Measurements from ENCODE around the gene NMRK2. TPM values are rescaled to one million over a fixed set of nuclear protein-coding genes. Genes with fewer than 3 reads are reported as not detected.

NMRK2 gene
- total RNA-seq, 1 experiment from 2014 or later: not detected

- Histone ChIP-seq H3K27ac (ENCODE audit: low read depth, low read length) (peak overlapping the region; percentile 98), H4K20me1 (ENCODE audit: insufficient read depth) (peaks cover 56% of the 10 kb centered on the region; the same call in 1 of the 2 replicates), H3K4me2 (ENCODE audit: low read length) (peak overlapping the region; percentile 84), H3K27me3 (ENCODE audit: insufficient read depth, low read length) (no peaks in the 10 kb centered on the region), H2AFZ (ENCODE audit: low read depth, low read length, poor library complexity, severe bottlenecking) (no peak overlapping the region), H3K9ac (ENCODE audit: low read length) (peak overlapping the region; percentile 99), H3K36me3 (ENCODE audit: control insufficient read depth in 1 of 2, insufficient read depth in 2 of 2, low read length in 2 of 2) (peaks cover 47 to 59% of the 10 kb centered on the region in 2 experiments), H3K9me3 (ENCODE audit: control insufficient read depth in 1 of 2, insufficient read depth in 1 of 2, low read depth in 1 of 2, low read length in 2 of 2) (no peaks in the 10 kb centered on the region), H3K9me2 (ENCODE audit: insufficient read depth) (no peaks in the 10 kb centered on the region), H3K4me3 (replicated peaks in 1 of 2; ENCODE audit: low read depth in 1 of 2, low read length in 2 of 2) (peak overlapping the region; percentile 95), H3K79me2 (ENCODE audit: insufficient read depth, low read length) (peaks cover 63% of the 10 kb centered on the region), H3K4me1 (ENCODE audit: control insufficient read depth in 1 of 2, insufficient read depth in 2 of 2, low read length in 2 of 2) (peaks cover 22 to 53% of the 10 kb centered on the region in 2 experiments)
- TF ChIP-seq EZH2 (IDR thresholded peaks at IDR 0.05) (no peak), MAX (IDR thresholded peaks at IDR 0.05) (peak; percentile 69)
- POLR2A ChIA-PET: interaction anchor here (2.2 to 3.1 kb wide), 2 partner anchors 9 to 13 kb away, joined by 9 to 60 read pairs; partner anchors contain the start of gene DAPK3
- intact Hi-C loops (cut with micrococcal nuclease): no loop called here
- BruUV-seq (replicated peaks): no TSS peak
- RAD21 ChIA-PET (ENCODE audit: low non-redundant PET in 1 of 2, low total read pairs in 2 of 2, uncharacterized antibody in 2 of 2, unreplicated experiment in 2 of 2): no interaction called here
- CTCF ChIA-PET: no interaction called here
- DNase-seq (ENCODE audit: low read depth, low spot score) (no peak), ATAC-seq (no peak)
Observed at GRCh38 chr19:3983936-3984583, 51.2 kb downstream of the NMRK2 start.

- ChIA-PET POLR2A (interaction anchor here (1.9 to 3.1 kb wide), 4 partner anchors 8 to 132 kb away, joined by 9 to 60 read pairs (median 11); partner anchors contain the start of gene DAPK3), RAD21 (ENCODE audit: low non-redundant PET in 1 of 2, low total read pairs in 2 of 2, uncharacterized antibody in 2 of 2, unreplicated experiment in 2 of 2) (no interaction called here), CTCF (interaction anchor here (1.0 to 2.1 kb wide), 3 partner anchors 17 to 224 kb away, joined by 3 to 14 read pairs (median 4); no protein-coding TSS in a partner anchor)
- no peaks in the 10 kb centered on the region for H3K27me3 ChIP-seq (ENCODE audit: insufficient read depth, low read length)
- H3K9ac ChIP-seq (ENCODE audit: low read length): peak overlapping the region; percentile 99
- H3K36me3 ChIP-seq (ENCODE audit: control insufficient read depth in 1 of 2, insufficient read depth in 2 of 2, low read length in 2 of 2): peaks cover 43 to 54% of the 10 kb centered on the region in 2 experiments
- peak overlapping the region; percentile 95 for H3K4me3 ChIP-seq (replicated peaks in 1 of 2; ENCODE audit: low read depth in 1 of 2, low read length in 2 of 2)
- peak overlapping the region; percentile 98 for H3K27ac ChIP-seq (ENCODE audit: low read depth, low read length)
- BruUV-seq (replicated peaks): TSS peak; percentile 58
- H4K20me1 ChIP-seq (ENCODE audit: insufficient read depth): peaks cover 52% of the 10 kb centered on the region; the same call in 1 of the 2 replicates
- ATAC-seq (no peak), DNase-seq (ENCODE audit: low read depth, low spot score) (no peak)
- no peaks in the 10 kb centered on the region for H3K9me2 ChIP-seq (ENCODE audit: insufficient read depth)
- peaks cover 22 to 50% of the 10 kb centered on the region in 2 experiments for H3K4me1 ChIP-seq (ENCODE audit: control insufficient read depth in 1 of 2, insufficient read depth in 2 of 2, low read length in 2 of 2)
- no peak for TF ChIP-seq ZNF274 (IDR thresholded peaks at IDR 0.05; ENCODE audit: low read depth, low read length)
- no peak for TF ChIP-seq EGR1 (IDR thresholded peaks at IDR 0.05; ENCODE audit: low read depth)
- TF ChIP-seq SIN3A (IDR thresholded peaks at IDR 0.05; ENCODE audit: low read depth): no peak
- no peak for TF ChIP-seq CTCF (IDR thresholded peaks at IDR 0.05 in 2 of 3, conservative IDR thresholded peaks at IDR 0.05 in 1 of 3; ENCODE audit: borderline replicate concordance in 1 of 3, insufficient read depth in 1 of 3, low read depth in 2 of 3, low read length in 2 of 3)
- TF ChIP-seq EZH2phosphoT487 (IDR thresholded peaks at IDR 0.05; ENCODE audit: borderline replicate concordance): no peak
- no peak for TF ChIP-seq SRF (IDR thresholded peaks at IDR 0.05; ENCODE audit: low read depth)
- no peak for TF ChIP-seq ZBTB33 (IDR thresholded peaks at IDR 0.05; ENCODE audit: extremely low read depth, insufficient replicate concordance, low read length)
- no peak for TF ChIP-seq RAD21 (IDR thresholded peaks at IDR 0.05; ENCODE audit: low read depth)
- no peak for TF ChIP-seq ELF1 (IDR thresholded peaks at IDR 0.05; ENCODE audit: borderline replicate concordance, low read depth)
- H3K79me2 ChIP-seq (ENCODE audit: insufficient read depth, low read length): peaks cover 58% of the 10 kb centered on the region
- peak overlapping the region; percentile 84 for H3K4me2 ChIP-seq (ENCODE audit: low read length)
- intact Hi-C loops (cut with micrococcal nuclease): no loop called here
- no peak overlapping the region for H2AFZ ChIP-seq (ENCODE audit: low read depth, low read length, poor library complexity, severe bottlenecking)
- H3K9me3 ChIP-seq (ENCODE audit: control insufficient read depth in 1 of 2, insufficient read depth in 1 of 2, low read depth in 1 of 2, low read length in 2 of 2): no peaks in the 10 kb centered on the region
Observed at GRCh38 chr19:3984584-3984907, 51.7 kb downstream of the NMRK2 start.

Data from HCT116 (cell line).